Heart right ventricle (tissue), 16 donors: ENCODE data around the gene ADAMTS1. TPM values are rescaled to one million over a fixed set of nuclear protein-coding genes. Genes with fewer than 3 reads are reported as not detected.

Experiments
- ATAC-seq, 8 donors: fragments of 200-7000 bp; cut with Tn5 transposase; one replicate each; pipeline ENCODE4 v1.9.1; 2020; ENCODE audit warnings: mild to moderate bottlenecking in 8 of 8, moderate library complexity in 8 of 8, moderate number of reproducible peaks in 1 of 8
- DNase-seq, 2 donors: peaks; one replicate each; pipeline ENCODE4 v3.0.0-alpha.2; 2020
- H3K27ac ChIP-seq, 10 donors: fragments of 200-600 bp; sonication (generic) in 2 of 10; one replicate each; pipeline versions ENCODE4 v1.5.0 to v1.8.0; 2020 to 2022; ENCODE audit warnings: mild to moderate bottlenecking in 3 of 10
- H3K27me3 ChIP-seq, 7 donors: fragments of 200-600 bp; one replicate each; pipeline ENCODE4 v1.8.0; 2021 to 2022; ENCODE audit warnings: mild to moderate bottlenecking in 2 of 7
- H3K36me3 ChIP-seq, 9 donors: fragments of 200-600 bp; sonication (generic) in 1 of 9; one replicate each; pipeline versions ENCODE4 v1.5.0 to v1.8.0; 2020 to 2022; ENCODE audit warnings: mild to moderate bottlenecking in 2 of 9
- H3K4me1 ChIP-seq, 9 donors: fragments of 200-600 bp; sonication (generic) in 1 of 9; one replicate each; pipeline versions ENCODE4 v1.5.0 to v1.8.0; 2020 to 2022; ENCODE audit warnings: mild to moderate bottlenecking in 4 of 9
- H3K4me3 ChIP-seq, 10 donors: fragments of 200-600 bp; sonication (generic) in 2 of 10; one replicate each; pipeline versions ENCODE4 v1.5.0 to v1.8.0; 2020 to 2022; ENCODE audit warnings: mild to moderate bottlenecking in 7 of 10, moderate library complexity in 2 of 10
- H3K9me3 ChIP-seq, 11 donors: fragments of 200-600 bp in 10 of 11; sonication (generic) in 2 of 11; one replicate each; pipeline versions ENCODE4 v1.5.0 to v1.8.0; 2013 to 2022; ENCODE audit warnings: mild to moderate bottlenecking in 2 of 11, control low read depth in 1 of 11, moderate library complexity in 1 of 11
- WGBS, 2 donors: extraction: QIAGEN DNeasy Blood & Tissue Kit; methylation state at CpG; one replicate each; pipeline ENCODE4 v1.1.7; 2013; ENCODE audit warnings: inconsistent platforms in 1 of 2; 5-methylcytosine and 5-hydroxymethylcytosine counted together
- intact Hi-C, 10 donors: fragments of 100-400 bp; cut with DNase I; formaldehyde crosslinking; loops; one replicate each; pipeline versions ENCODE4 v1.11.1 to v1.14.2; 2022
- polyA plus RNA-seq, 2 donors: library from polyadenylated mRNA; stranded (reverse); fragments of 200-250 nt; gene quantifications; one replicate each; pipeline ENCODE4 v1.2.3, GENCODE V29; 2013
- total RNA-seq, 10 donors: library from RNA; stranded (reverse); fragmentation: NEBNext Ultra II Directional in 3 of 10; extraction: Animal tissue kit (Norgen Biotek cat#: 25700) in 3 of 10; gene quantifications; one replicate each; pipeline versions ENCODE4 v1.2.1 to v1.2.4, GENCODE V29; 2021 to 2023
- TF ChIP-seq, protein P1 (sequence below), 9 donors: fragments of 200-600 bp; sonication (generic) in 2 of 9; IDR thresholded peaks; one replicate each; pipeline versions ENCODE4 v1.5.0 to v1.8.0; 2021 to 2022; ENCODE audit warnings: antibody characterized with exemption in 9 of 9, mild to moderate bottlenecking in 5 of 9, moderate library complexity in 1 of 9
- donor health status: Arrhythmogenic right ventricular cardiomyopathy.
- donor health status: ischemic (EF 13 %, LVEDD 7.1; RV severe dilation, severe dysfunction).
- donor health status: healthy with polysubstance abuse.
- donor health status: DM: no; HTN: yes; CAD: no.
- donor health status: DM: no; HTN: no; CAD: no.
- donor health status: ischemic (EF 25% LVEDD 6.9; RV normal size, moderate dysfunction).
- donor health status: ischemic (EF 25% LVEDD 5.7; RV mildly dilated, moderate dysfunction).
- donor health status: healthy.
- donor health status: DM: yes; HTN: yes; CAD: no.
- donor health status: Ischemic cardiomyopathy.
- donor health status: ischemic (EF 35%, LVEDD 5.7; RV mildly dilated, moderate dysfunction).
- donor health status: nonischemic (EF 11% LVEDD 7.7; RV severe dilation, severe dysfunction).
- donor health status: DM: yes; HTN: yes; CAD: no.
- donor health status: PGD.
- donor health status: ischemic (EF 29% LVEDD 5.4; RV normal size, mild dysfunction).
- donor health status: nonischemic (EF 23%, LVEDD 6.1; RV moderate dilation, normal function).

The ADAMTS1 gene
- total and polyA plus RNA-seq, 12 donors, result 20.4 to 169 (median 74.8) TPM

DNA sequence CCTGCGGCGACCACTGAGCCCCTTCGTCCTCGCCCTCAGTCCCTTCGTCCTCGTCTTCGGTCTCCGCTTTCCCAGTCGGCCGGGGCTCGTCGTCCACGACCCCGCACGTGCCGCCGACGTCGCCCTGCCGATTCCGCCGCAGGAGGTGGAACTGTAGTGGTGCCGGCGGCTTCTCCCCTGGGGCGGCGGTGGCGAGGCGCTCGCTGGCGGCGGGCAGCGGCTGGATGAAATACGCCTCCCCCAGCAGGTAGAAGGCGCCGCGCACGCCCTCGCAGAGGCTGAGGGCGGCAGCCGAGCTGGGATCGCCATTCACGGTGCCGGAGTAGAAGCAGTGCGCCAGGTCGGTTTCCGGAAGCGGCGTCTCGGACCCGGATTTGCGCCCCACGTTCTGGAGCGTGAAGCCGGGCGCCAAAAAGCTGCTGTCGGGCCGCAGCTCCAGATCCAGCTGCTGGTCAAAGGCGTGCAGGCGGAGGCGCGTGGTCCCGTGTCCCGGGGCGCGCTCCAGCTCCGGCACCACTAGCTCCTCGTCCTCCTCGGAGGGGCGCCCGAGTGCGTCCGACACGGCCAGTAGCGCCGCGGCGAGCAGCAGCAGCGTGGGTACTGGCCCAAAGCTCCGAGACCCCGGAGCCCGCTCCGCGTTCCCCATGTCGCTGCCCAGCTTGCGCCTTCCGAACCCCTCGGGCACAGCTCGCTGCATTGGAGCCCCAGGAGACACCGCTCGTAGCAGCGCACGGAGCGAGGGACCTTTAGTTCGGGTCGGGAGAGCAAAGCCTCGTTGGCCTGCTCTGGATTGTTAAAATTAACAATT lies 747 bp downstream of the ADAMTS1 start:
- TF ChIP-seq, protein P1, sequence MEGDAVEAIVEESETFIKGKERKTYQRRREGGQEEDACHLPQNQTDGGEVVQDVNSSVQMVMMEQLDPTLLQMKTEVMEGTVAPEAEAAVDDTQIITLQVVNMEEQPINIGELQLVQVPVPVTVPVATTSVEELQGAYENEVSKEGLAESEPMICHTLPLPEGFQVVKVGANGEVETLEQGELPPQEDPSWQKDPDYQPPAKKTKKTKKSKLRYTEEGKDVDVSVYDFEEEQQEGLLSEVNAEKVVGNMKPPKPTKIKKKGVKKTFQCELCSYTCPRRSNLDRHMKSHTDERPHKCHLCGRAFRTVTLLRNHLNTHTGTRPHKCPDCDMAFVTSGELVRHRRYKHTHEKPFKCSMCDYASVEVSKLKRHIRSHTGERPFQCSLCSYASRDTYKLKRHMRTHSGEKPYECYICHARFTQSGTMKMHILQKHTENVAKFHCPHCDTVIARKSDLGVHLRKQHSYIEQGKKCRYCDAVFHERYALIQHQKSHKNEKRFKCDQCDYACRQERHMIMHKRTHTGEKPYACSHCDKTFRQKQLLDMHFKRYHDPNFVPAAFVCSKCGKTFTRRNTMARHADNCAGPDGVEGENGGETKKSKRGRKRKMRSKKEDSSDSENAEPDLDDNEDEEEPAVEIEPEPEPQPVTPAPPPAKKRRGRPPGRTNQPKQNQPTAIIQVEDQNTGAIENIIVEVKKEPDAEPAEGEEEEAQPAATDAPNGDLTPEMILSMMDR (IDR thresholded peaks at IDR 0.05), result peak in 5 of 9 donors; percentile 15 to 24 (median 20)
- 0 to 1% methylated on average over 95 to 96 of the region's 96 CpGs for WGBS, 2 donors
- intact Hi-C loops, result loop anchor here (1.0 to 10.0 kb wide), 14 partner anchors 72 to 1948 kb away; no protein-coding TSS in a partner anchor
- peaks cover 3 to 63% (median 52%) of the 10 kb centered on the region in 9 donors for H3K4me1 ChIP-seq
- ATAC-seq (peak; percentile 32 to 76 (median 40)), DNase-seq (peak; percentile 68 to 73)
- peaks cover 0 to 35% (median 30%) of the 10 kb centered on the region in 9 donors for H3K36me3 ChIP-seq
- peak overlapping the region; percentile 93 to 99 (median 96) for H3K27ac ChIP-seq
- peaks cover 0 to 57% (median 0%) of the 10 kb centered on the region in 7 donors for H3K27me3 ChIP-seq
- no peaks in the 10 kb centered on the region for H3K9me3 ChIP-seq
- peak overlapping the region; percentile 60 to 95 (median 80) for H3K4me3 ChIP-seq

DNA sequence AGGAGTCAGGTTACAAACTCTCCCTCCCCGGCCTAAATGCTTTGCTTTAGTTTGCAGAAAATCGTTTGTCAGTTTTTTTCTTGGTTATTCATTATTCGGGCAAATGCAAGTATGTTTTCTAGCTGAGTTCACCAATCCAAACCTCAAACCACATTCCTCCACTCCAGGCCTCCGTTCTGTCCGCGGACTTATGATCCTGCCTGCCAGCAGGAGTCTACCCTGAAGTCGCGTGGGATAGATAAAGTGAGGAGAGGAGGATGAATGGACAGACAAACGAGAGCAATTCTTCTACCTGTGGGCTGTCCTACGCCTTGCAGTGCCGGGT lies 1.3 kb downstream of the ADAMTS1 start:
- 1% methylated on average over 11 of the region's 11 CpGs for WGBS, 2 donors
- peak overlapping the region; percentile 93 to 99 (median 96) for H3K27ac ChIP-seq
- DNase-seq (peak in 1 of 2 donors; percentile 10), ATAC-seq (peak in 1 of 8 donors; percentile 7)
- H3K36me3 ChIP-seq, result peaks cover 0 to 40% (median 36%) of the 10 kb centered on the region in 9 donors
- no peaks in the 10 kb centered on the region for H3K9me3 ChIP-seq
- H3K27me3 ChIP-seq, result peaks cover 0 to 57% (median 0%) of the 10 kb centered on the region in 7 donors
- H3K4me1 ChIP-seq, result peaks cover 3 to 65% (median 53%) of the 10 kb centered on the region in 9 donors
- peak overlapping the region; percentile 60 to 95 (median 80) for H3K4me3 ChIP-seq
- intact Hi-C loops, result loop anchor here in 5 of 10 donors (1.0 to 10.0 kb wide), 7 partner anchors 72 to 1671 kb away; no protein-coding TSS in a partner anchor
- TF ChIP-seq, protein P1 (IDR thresholded peaks at IDR 0.05), result no peak

DNA sequence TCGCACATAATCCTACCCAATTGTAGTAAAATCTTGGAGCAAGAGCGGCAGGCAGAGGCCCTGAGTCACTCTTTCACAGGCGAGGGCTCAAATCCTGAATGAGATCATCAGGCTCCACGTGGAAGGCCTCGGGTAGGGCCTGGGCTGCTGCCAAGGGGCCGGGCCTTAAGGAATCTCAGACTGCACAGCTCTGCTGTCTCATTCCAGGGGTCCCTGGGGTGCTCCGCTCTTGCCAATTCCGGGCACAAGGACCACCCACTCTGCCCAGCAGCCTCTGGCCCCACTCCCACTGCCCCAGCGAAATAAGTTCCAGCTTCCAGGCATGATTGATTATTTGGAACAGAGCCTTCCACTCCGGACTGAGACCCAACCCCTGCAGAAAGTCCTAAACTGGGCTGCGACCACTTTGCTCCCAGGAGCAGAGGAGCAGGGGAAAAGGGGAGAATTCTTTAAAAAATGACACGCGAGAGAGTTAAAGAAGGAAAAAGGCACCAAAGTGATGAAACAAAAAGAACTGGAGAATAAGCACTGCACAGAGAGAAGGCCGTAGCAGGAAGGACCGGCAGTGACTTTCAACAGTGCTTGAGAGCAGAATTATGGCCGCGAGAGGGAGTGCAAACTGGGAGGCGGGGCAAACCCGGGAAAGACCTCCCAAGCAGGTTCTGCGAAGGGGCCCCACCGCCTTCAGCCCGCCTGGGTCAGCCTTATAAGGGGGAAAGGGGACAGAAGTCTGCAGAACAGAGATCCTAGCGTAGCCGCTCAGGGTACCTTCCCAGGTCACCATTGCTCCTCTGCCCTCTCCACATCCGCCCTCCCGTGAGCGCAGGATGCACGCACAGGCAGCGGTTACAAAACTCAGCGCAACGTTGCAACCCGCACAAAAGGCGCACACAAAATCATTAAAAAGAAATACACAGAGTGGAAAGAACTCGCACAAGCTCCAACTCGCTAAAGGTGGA lies 2.0 kb downstream of the ADAMTS1 start:
- Histone ChIP-seq H3K9me3 (no peaks in the 10 kb centered on the region), H3K27ac (peak overlapping the region; percentile 93 to 99 (median 96)), H3K4me1 (peaks cover 3 to 67% (median 57%) of the 10 kb centered on the region in 9 donors), H3K27me3 (peaks cover 0 to 56% (median 0%) of the 10 kb centered on the region in 7 donors), H3K4me3 (peak overlapping the region; percentile 60 to 95 (median 80)), H3K36me3 (peaks cover 0 to 47% (median 42%) of the 10 kb centered on the region in 9 donors)
- TF ChIP-seq, protein P1 (IDR thresholded peaks at IDR 0.05), result peak in 8 of 9 donors; percentile 26 to 62 (median 41)
- WGBS, 2 donors, result 1 to 2% methylated on average over 35 of the region's 35 CpGs
- ATAC-seq (peak; percentile 45 to 69 (median 65)), DNase-seq (peak; percentile 90 to 95)
- intact Hi-C loops, result loop anchor here in 5 of 10 donors (5.0 to 10.0 kb wide), 6 partner anchors 71 to 1672 kb away; no protein-coding TSS in a partner anchor
